ENCODE data around the gene AATF. TPM values are rescaled to one million over a fixed set of nuclear protein-coding genes. Genes with fewer than 3 reads are reported as not detected.

Gene AATF
- polyA plus RNA-seq, 1 experiment: 16.7 TPM

DNA sequence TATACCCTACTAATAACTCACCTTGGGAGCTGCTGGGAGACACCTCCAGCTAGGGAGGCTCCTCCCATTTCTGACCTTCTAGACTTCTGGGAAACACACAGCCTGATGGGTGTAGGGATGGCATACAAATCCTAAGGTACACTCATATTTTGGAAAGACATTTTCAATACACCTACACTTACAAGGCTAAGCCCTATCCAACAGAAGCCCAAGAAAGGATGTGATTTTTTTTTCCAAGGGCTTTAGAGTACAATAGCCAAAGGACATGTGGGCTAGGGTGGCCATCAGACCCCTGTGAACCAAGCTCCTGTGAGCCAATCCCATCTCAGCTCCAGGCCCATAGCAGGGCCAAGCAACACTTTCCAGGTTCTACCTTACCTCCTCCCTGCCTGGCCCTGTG lies 143.9 kb downstream of the AATF start:
- POLR2A ChIA-PET: no interaction called here

DNA sequence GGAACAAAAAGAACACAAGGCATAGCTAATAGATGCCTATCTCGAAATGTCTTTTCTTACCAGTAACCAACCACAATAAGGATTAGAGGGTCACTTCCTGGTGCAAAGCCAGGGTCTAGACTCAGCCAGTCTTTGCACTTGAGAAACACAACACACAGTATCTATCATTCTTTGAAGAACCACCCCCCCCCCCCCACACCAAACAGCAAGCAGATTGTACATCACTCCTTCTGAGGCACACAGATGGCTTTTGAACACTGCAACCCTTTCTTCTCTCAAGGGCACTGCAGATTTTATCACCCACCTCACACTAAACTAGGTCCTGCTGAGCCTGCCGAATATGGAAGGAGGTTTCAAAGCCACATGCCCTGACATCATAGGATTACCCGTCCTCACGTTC lies 145.6 kb downstream of the AATF start:
- H3K36me3 ChIP-seq (ENCODE audit: control insufficient read depth, insufficient read depth, low read length): peaks cover 14% of the 10 kb centered on the region
- POLR2A ChIA-PET: no interaction called here
- TF ChIP-seq, protein P1, sequence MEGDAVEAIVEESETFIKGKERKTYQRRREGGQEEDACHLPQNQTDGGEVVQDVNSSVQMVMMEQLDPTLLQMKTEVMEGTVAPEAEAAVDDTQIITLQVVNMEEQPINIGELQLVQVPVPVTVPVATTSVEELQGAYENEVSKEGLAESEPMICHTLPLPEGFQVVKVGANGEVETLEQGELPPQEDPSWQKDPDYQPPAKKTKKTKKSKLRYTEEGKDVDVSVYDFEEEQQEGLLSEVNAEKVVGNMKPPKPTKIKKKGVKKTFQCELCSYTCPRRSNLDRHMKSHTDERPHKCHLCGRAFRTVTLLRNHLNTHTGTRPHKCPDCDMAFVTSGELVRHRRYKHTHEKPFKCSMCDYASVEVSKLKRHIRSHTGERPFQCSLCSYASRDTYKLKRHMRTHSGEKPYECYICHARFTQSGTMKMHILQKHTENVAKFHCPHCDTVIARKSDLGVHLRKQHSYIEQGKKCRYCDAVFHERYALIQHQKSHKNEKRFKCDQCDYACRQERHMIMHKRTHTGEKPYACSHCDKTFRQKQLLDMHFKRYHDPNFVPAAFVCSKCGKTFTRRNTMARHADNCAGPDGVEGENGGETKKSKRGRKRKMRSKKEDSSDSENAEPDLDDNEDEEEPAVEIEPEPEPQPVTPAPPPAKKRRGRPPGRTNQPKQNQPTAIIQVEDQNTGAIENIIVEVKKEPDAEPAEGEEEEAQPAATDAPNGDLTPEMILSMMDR (IDR thresholded peaks at IDR 0.05; ENCODE audit: insufficient read depth, low read depth, low read length): no peak
- no peak overlapping the region for H3K4me3 ChIP-seq (ENCODE audit: low read depth, low read length)
- no peaks in the 10 kb centered on the region for H3K27me3 ChIP-seq (ENCODE audit: control insufficient read depth, insufficient read depth, low read length)
- DNase-seq (ENCODE audit: low read depth): no peak
- CTCF ChIA-PET: no interaction called here

More for the DNA sequence above, 143.9 kb downstream of the AATF start:
- TF ChIP-seq, protein P1 (IDR thresholded peaks at IDR 0.05; ENCODE audit: insufficient read depth, low read depth, low read length): no peak
- H3K27me3 ChIP-seq (ENCODE audit: control insufficient read depth, insufficient read depth, low read length): no peaks in the 10 kb centered on the region
- no peak for DNase-seq (ENCODE audit: low read depth)
- peaks cover 14% of the 10 kb centered on the region for H3K36me3 ChIP-seq (ENCODE audit: control insufficient read depth, insufficient read depth, low read length)
- H3K4me3 ChIP-seq (ENCODE audit: low read depth, low read length): no peak overlapping the region
- CTCF ChIA-PET: no interaction called here

DNA sequence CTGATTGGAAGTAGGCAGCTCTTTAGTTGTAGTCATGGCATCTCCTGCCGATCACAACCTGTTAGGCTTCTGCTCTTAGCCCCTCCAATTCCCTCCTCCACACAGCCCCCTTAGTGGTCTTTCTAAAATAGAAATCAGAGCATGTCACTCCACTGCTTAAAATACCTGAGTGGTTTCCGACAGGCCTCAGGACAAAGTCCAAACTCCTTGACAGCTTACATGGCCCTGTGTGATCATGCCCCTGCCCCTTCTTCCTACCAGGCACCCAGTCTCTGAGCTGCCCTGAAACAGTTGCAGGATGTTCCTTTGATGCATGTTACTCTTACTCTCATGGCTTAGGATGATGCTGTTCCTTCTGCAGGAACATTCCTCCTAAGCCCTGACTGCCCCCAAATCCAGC lies 147.3 kb downstream of the AATF start:
- ChIA-PET CTCF (interaction anchor here (1.1 to 1.4 kb wide), 2 partner anchors 12 to 45 kb away, joined by 4 to 5 read pairs; no protein-coding TSS in a partner anchor), POLR2A (no interaction called here)
- Histone ChIP-seq H3K27me3 (ENCODE audit: control insufficient read depth, insufficient read depth, low read length) (no peaks in the 10 kb centered on the region), H3K36me3 (ENCODE audit: control insufficient read depth, insufficient read depth, low read length) (peaks cover 14% of the 10 kb centered on the region), H3K4me3 (ENCODE audit: low read depth, low read length) (no peak overlapping the region)
- no peak for DNase-seq (ENCODE audit: low read depth)
- TF ChIP-seq, protein P1 (IDR thresholded peaks at IDR 0.05; ENCODE audit: insufficient read depth, low read depth, low read length): no peak

DNA sequence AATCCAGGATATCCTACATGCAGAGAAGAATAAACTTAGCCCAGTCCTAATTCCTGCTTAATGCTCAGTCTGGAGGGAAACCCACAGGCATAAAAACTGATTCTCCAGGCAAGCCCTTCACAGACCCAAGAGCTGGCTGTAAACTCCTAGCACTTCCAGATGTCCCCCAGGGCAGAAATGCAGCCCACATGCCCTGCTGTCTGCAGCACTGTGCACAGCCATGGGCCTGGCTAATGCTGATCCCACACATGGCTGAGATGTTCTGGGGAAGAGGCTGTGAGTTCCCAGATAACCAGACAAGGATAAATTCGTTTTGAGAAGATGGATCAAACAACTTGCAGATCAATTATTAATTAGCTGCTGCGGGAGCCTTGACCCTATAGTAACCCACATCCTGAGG lies 148.4 kb downstream of the AATF start:
- TF ChIP-seq, protein P1 (IDR thresholded peaks at IDR 0.05; ENCODE audit: insufficient read depth, low read depth, low read length): no peak
- POLR2A ChIA-PET: no interaction called here
- no peak for DNase-seq (ENCODE audit: low read depth)
- CTCF ChIA-PET: interaction anchor here (1.1 to 1.2 kb wide), 2 partner anchors 46 to 50 kb away, joined by 4 to 7 read pairs; no protein-coding TSS in a partner anchor
- H3K36me3 ChIP-seq (ENCODE audit: control insufficient read depth, insufficient read depth, low read length): peaks cover 14% of the 10 kb centered on the region
- H3K27me3 ChIP-seq (ENCODE audit: control insufficient read depth, insufficient read depth, low read length): no peaks in the 10 kb centered on the region
- H3K4me3 ChIP-seq (ENCODE audit: low read depth, low read length): no peak overlapping the region

DNA sequence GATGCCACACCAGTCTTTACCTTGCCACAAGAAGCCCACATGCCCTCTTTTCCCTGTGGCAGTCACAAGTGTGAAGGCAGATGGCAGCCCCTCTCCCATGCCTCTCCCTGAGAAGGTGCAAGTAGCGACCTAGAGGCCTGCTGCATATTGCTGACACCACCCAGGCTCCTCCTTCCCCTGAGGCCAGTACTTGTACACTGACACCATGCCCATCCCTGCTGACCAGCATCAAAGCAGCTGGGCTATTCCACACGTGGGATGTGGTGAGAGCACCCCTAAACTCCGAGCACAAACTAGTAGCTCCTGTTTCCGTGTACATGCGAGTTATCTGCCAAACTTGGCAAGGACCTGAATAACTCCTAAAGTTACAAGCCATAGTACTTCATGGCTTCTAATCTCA lies 149.4 kb downstream of the AATF start:
- Histone ChIP-seq H3K4me3 (ENCODE audit: low read depth, low read length) (no peak overlapping the region), H3K27me3 (ENCODE audit: control insufficient read depth, insufficient read depth, low read length) (no peaks in the 10 kb centered on the region), H3K36me3 (ENCODE audit: control insufficient read depth, insufficient read depth, low read length) (peaks cover 12% of the 10 kb centered on the region)
- ChIA-PET POLR2A (no interaction called here), CTCF (interaction anchor here (1.0 kb wide), 1 partner anchor 20 kb away, joined by 4 read pairs; no protein-coding TSS in a partner anchor)
- TF ChIP-seq, protein P1 (IDR thresholded peaks at IDR 0.05; ENCODE audit: insufficient read depth, low read depth, low read length): no peak
- DNase-seq (ENCODE audit: low read depth): no peak

Measured in BJ (cell line).